ENCODE measurements around the gene BEST1.
"Not testable (repeated sequence)": the region's sequence is repeated elsewhere in the genome, so short reads cannot be mapped to it uniquely, and the experiment has no call there.

Gene BEST1

DNA sequence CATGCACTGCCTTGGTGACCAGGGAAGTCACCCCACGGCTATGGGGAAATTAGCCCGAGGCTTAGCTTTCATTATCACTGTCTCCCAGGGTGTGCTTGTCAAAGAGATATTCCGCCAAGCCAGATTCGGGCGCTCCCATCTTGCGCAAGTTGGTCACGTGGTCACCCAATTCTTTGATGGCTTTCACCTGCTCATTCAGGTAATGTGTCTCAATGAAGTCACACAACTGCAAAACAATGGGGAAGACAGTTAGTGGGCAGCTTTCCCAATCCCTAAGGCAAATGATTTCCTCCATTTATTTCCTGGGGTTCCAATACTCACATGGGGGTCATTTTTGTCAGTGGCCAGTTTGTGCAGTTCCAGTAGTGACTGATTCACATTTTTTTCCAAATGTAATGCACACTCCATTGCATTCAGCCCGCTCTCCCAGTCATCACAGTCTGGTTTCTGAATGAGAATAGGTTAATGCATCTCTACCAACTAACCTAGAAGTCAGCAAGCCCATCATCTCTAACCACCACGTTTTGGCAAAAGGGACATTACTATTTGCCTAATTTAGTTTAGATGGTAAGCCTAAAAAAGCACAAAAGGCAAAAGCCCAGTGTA lies 14.6 kb downstream of the BEST1 start:
- DNase-seq (ENCODE audit: low read depth) = not testable (repeated sequence)

DNA sequence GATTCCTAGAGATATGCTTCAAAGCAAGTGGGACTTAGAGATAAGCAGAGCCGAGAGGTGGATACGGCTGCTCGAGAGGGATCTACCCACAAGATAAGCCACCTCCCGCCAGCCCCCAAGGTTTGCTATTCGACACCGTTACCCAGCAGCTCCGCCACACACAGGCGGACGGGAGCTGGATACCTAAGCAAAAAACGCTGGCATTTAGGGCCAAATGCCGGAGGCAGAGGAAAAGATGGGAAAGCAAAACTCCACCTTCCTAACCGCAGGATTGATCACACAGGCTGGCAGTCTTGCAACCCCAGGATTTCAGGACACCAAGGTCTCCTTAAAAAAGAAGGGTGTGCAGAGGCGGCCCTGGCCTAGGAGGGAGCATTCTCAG lies 16.6 kb downstream of the BEST1 start:
- peak; percentile 52 for DNase-seq (ENCODE audit: low read depth)

DNA sequence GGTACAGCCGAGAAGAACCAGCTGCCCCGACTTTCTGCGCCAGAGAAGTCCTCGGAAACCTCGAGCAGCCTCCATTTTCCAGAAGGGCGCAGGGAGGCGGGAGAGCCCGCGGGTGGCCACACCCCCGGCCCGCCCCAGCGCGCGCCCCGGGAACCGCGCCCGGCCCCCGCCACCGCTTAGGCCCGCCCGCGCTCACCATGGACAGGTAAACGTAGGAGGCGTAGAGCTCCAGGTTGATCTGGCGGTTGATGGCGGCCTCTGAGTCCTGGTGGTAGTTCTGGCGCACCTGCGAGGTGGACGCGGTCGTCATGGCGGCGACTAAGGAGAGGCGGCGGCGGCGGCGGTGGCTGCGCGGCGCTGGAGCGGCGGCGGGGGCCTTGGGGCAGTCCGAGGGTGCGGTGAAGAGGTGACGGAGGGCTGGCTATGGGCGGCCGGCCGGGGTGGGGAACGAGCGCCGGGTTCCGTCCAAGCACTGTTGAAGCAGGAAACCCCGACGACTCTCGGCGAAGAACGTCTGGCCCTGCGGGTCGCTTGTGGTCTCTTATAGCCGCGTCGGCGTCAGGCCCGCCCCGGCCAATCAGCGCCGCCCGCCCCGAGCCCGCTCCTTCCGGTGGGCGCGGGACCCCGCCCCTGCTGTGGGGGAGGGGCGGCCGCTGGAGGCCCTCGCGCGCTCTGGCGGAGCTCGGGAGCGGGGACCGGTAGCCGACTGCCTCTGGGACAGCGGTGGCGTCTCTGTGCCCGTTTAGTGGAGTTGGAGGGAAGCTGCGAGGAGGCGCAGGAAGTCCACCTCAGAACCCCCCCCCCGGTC lies 17.2 kb downstream of the BEST1 start, which contains the start of gene FTH1:
FTH1 (minus strand) TSS at position 519 of the 808 bp plus-strand sequence; CDS start at position 310, 209 bp downstream.
- peak; percentile 94 for DNase-seq (ENCODE audit: low read depth)

DNA sequence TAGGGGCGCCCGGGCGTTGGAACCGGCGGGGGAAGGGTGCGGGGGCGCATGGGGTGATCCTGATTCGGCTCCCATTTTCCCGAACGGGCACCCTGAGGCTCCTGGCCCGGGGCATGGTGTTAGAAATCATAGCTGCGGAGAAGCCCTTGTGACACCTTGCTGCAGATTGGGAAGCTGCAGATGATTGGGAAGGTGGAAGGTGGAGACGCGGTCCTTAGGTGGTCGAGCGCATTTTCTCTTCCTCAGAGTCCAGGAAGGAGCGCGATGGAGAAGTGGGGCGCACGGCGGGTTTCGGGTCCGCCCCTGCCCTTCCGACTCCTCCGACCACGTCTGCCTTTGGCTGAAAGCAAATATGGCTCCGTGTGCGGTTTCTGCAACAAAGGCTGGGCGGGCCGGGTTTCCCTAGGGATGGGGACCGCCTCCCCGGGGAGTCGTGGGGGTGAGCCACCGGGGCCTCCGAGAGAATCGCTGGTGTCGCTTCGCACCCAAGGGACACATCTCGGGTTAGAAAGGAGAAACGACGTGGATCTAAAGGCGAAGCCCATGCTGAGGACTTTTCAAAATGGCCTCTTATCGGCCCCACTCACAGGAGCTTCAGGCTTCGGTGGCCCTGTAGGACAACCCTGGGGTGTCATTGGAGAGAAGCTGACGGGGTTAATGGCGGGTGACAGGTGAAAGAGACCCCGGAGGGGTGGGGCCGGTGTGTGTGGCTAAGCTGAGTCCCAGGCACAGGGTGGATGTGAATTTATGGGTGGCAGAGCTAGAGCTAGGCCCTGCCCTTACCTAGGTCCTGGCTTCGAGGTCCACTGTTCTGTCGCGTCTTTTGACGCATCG lies 18.0 kb downstream of the BEST1 start:
- DNase-seq (ENCODE audit: low read depth) = peak; percentile 54

DNA sequence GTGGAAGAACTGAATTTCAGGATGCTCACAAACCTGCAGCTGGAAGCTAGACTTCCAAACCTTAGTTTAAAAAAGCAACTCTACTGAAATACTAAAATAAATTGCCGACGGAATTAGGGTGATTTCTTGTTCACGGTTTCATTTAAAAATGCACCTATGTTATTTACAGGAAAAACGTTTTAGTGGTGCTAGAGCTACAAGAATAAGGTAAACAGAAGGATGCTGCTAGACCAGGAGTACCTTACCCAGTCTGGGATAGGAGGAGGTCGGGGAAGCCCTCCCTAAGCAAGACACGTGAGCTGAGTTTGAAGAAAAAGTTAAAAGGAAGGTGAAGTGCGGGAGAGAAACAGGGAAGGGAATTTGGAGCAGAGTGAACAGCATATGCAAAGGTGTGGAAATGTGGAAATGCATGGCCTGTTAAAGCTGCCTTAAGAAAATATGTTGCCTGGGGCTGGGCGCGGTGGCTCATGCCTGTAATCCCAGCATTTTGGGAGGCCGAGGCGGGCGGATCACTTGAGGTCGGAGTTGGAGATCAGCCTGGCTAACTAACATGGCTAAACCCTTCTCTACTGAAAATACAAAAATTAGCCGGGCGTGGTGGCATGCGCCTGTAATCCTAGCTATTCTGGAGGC lies 18.7 kb downstream of the BEST1 start:
- DNase-seq (ENCODE audit: low read depth) = no peak

DNA sequence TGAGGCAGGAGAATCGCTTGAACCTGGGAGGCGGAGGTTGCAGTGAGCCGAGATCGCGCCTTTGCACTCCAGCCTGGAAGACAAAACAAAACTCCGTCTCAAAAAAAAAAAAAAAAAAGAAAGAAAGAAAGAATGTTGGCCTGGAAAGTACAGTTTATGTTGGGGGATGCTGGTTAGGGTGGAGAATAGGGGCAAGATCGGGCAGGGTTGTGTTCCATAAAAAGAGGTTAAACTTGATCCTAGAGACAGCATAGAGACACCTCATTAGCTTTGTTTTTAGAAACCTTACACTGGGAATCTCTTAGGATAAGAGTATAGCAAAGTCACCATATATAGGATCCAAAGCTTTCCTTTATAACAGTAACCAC lies 19.2 kb downstream of the BEST1 start:
- DNase-seq (ENCODE audit: low read depth) = no peak

DNA sequence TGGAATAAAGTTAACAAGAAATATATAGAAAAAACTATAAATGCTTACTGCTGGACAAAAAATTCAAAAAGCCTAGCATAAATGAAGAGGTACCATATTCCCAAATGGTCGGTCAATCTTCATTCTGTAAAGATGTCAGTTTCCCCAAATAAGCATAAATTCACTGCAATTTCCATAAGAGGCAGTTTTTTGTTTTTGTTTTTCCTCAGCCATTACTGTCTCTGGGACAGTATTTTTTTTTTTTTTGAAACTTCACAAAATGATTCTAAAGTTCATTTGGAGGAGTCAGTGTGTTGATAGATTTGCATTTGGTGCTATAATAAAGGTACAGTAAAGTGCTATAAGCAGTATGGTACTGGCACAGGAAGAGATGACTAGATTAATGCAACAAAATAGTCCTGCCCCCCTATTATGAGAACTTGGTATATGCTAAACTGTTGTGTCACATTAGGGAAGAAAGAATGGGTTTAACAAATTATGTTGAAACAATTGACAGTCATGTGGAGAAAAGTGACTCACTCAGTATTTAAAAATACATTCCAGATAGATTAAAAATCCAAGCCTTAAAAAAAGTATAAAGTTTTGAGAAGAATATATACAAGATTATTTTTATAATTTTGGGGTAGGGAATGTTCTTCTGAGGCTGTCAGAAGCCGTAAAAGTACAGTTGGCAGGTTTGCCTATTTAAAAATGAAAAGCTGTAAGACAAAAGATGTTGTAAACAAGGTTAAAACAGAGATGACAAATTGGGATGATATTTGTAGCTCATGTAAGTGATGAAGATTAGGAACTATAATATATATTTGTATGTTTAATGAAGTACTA lies 19.9 kb downstream of the BEST1 start:
- peak; percentile 89 for DNase-seq (ENCODE audit: low read depth)

DNA sequence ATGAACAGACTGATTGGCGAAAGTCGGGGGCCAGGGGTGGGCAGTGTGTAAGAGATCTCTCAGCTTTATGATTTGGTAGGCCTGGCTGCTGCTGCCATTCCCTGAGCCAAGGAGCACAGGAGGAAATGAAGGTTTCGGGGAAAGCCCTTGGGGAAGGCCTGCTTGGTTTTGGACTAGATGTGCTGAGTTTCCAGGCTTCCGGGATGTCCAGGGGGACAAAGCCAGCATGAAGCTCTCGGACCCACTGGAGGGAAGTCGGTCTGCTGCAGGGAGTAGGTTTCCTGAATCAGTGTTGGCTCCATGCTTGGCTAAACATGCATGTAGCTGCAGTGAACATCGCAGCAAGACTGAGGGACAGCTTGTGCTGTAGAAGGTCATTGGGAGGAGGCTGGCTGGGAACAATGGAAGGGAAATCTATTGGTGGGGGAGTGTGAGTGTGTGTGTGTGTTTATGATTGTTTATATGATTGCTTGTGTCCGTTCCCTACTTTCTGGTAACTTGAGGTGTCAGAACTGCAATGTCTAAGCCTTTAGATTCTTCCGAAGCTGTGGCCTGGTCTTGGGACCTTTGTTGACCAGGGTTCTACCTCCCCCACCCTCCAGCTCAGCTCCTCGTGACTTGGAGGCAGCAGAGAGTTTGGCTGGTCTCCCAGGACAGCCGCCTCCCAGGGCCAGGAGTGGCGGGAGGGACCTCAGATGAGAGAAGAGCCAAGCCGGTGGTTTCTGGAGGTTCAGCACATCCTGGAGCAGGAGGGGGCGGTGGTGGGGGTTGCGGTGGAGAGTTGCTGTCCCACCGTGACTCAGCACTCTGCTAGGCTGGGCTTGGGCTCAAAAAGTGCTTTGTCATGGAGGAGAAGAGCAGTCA lies 21.3 kb downstream of the BEST1 start:
- peak; percentile 99 for DNase-seq (ENCODE audit: low read depth)

DNA sequence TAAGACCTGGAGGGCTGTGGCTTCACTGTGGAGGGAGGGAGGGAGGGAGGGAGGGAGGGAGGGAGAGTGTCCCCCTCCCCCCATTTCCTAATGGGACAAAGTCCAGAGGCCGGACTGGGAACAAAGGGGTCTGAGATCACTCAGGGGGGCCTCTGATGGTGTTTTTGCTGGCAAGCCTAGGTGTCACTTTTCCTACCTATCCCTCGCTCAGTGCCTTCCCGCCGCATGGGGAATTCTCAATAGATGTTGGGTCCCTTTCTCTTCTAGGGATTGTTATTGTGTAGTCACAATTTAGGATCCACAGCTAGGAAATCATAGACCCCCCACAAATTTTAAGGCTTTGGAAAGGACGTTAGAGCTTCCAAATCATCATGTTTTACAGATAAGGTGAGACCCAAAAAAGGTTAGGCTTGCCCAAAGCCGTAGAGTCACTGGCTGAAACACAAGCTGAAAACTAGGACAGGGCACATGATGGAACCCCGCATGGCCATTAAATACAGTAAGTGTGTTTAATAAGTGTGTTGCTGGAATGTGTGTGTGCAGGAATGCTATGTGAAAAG lies 22.0 kb downstream of the BEST1 start:
- DNase-seq (ENCODE audit: low read depth) = no peak

DNA sequence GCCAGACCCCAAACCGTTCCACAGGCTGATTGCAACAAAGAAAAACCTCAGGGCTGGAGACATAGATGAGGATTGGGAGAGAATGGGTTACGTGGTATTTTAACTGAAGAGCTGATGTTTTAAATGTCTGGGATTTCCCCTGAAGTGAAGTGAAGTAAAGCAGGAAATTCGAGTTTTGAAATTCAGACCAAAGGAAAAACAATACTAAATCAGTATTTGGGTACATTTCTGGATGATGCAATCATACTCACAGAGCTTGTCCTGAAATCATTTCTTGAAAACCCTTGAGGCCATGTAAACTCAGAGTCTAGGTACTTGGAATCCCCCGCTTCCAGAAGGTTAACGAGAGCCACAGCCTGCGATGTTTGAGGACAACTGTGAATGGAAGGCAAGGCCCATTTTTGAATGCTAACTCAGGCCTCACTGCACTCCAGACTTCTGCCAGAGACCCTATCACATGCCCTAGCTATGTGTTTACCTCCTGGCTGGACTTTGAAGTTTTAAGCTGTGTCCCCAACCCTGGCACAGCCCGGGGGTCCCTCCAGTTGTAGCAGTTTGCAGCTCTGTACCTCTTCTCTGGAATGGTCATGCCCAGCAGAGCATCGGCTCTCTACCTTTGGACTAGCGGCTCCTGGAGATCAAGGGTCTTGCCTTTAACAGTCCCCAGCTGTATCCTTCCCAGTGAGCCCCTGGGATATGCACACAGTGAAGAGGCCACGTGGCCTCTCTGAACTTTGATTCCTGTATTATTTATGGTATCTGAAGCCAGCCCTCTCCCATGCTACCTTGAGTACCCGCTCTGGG lies 22.7 kb downstream of the BEST1 start:
- peak; percentile 97 for DNase-seq (ENCODE audit: low read depth)

DNA sequence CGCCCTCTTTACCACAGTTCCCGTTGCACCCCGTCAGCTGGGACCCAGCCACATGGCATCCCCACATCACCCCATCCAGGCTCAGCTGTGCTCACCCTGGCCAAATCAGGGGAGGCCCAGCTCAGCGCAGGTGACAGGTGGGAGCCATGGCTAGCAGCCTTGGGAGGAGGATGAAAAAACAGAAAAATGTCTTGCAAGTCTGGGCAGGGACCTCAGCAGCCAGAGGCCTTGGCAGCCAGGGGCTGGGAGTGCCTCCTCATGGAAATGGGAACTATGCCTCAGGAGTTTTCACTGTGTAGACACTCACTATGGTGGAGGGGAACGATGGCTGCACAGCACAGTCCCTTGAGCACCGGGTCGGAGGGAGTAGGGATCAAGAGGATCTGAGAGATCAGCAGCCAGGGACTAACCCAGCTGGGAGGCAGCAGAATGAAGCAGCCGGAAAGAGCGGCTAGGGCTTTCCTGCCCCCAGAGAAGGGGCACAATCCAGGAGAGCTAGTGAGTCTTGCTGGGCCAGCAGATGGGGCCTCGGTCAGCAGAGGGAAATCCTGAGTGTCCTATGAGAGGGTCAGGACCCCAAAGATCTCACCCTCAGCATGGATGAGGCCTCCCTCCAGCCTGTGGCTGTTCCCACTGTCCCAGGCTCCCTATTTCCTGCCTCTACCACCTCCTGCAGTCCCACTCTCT lies 23.5 kb downstream of the BEST1 start:
- no peak for DNase-seq (ENCODE audit: low read depth)

DNA sequence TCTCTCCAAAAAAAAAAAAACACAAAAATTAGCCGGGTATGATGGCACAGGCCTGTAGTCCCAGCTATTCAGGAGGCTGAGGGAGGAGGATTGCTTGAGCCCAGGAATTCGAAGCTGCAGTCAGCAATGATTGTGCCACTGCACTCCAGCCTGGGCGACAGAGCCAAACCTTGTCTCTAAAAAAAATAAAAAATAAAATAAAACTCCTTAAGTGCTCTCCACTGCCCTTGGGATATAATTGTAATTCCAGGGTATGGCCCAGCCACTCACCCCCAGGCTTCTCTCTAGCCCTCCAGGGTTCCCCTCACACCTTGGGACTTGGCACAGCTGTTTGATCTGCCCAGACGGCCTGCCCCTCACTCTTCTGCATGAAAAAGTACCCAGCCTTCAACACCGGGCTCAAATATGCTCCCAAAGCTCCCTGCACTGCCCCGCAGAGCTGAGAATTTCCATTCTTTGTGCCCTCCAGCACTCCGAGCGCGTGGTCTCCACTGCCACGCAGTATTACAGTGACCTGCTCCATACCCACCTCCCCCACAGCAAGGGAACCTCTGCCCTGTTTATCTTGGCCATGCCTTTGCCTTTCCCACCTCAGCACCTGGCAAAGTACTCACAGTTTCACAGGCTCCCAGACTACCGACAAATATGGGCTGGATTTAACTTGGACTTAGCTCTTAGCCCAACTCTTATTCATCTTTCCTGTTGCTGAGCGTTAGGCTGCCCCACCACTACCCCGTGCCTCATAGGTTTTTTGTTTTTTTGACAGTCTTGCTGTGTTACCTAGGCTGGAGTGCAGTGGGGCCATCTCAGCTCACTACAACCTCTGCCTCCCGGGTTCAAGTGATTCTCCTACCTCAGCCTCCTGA lies 24.8 kb downstream of the BEST1 start:
- DNase-seq (ENCODE audit: low read depth) = no peak

DNA sequence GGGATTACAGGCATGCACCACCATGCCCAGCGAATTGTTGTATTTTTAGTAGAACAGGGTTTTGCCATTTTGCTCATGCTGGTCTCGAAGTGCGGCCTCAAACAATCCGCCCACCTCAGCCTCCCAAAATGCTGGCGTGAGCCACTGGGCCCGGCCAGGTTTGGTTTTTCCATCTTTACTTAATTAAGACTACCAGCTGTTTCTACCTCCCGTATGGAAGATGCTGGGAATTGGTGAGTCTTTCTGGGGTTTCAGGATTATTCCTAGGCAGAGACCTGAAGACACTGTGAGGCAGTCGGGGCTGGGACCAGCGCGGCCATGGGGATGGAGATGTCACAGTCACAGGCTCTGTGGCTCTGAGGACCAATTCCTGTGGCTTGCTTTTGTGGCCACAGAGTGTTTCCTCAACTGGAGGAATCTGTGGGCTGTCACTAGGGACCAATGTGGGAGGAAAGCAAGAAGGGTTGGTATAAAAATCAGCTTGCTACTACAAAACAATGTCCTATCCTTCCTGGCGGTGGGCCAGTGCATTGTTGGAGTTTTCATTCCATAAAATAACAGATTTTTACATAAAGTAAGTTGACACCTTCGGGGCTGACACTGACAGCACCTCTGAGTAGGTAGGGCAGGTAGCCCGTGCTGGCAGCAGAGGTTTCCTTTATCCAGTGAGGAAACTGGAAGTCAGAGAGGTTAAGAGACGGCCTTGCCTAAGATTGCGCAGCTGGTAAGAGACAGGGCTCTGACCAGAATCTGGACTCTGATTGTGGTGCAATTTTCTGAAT lies 25.7 kb downstream of the BEST1 start:
- DNase-seq (ENCODE audit: low read depth) = no peak

DNA sequence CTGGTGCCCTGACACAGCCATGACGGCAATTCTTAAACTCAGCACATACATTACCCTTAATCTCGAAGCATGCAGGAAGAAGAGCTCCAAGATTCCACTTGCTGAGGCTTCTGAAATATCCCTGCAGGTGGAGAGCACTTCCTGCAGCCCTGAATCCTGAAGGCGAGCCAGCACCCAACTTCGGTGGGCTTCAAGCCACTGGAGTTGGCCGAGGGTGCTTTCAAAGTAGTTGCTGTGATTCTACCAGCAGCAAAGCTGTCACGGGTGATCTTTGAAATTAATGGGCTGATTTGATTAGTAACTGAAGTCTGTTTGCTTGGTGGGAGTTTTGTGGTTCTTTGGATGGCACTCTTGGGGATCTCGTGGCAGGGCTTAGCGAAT lies 26.3 kb downstream of the BEST1 start:
- no peak for DNase-seq (ENCODE audit: low read depth)

DNA sequence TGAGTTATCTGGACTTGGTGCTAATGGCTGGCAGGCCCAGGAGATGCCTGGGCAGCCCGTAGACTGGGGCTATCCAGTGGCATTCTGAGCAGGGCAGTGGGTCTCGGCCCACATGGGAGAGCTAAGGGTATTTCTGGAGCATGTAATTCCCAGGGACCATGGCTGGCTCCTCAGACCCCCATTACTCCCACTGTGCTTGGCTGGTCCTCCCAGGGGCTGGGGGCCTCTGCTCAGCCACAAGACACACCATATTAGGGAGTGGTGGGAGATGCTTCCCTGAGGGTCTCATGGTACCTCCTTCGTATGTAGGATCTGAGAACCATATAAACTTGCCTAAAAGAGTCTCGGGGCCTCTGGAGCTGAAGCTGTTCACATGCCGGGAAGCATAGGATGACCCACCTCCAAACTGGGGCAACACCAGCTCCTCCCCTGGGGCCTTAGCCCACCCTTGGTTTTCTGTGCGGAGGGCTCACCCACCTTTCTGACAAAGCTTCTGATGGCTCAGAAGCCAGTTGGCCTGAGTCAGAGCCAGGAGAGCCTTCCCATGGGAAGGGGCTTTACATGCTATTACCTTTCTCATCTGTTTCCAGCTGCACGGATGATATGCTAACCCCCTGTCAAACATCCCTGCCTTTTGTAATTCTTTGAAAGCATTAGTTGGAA lies 26.8 kb downstream of the BEST1 start:
- DNase-seq (ENCODE audit: low read depth) = no peak

Data from EH (cell line).